Astrocyte of the cerebellum (primary cell): ENCODE results near the gene ADAMTS17.

Experiments
- DNase-seq: peaks from one replicate; pipeline ENCODE4 v3.0.0-alpha.2; 2011; ENCODE audit warnings: low read depth
- H3K4me3 ChIP-seq: 2 replicates; pipeline ENCODE4 v1.5.1; 2011; ENCODE audit warnings: mild to moderate bottlenecking, low read depth, low read length, moderate library complexity
- CTCF ChIP-seq: IDR thresholded peaks from 2 replicates; pipeline ENCODE4 v1.5.1; 2012; ENCODE audit warnings: low read length, low read depth, moderate library complexity, mild to moderate bottlenecking; ENCODE audit errors: missing control alignments
- in situ Hi-C: cut with HindIII; loops from 2 replicates; pipeline ENCODE4 v1.10.0; 2017; ENCODE audit warnings: low sequenced_read_pairs

Gene ADAMTS17

GRCh38 chr15:100150906-100151305, 190.9 kb downstream of the ADAMTS17 start:
- in situ Hi-C loops, result no loop called here
- TF ChIP-seq CTCF, result no peak
- DNase-seq, result no peak
- H3K4me3 ChIP-seq, result no peak overlapping the region

GRCh38 chr15:100147828-100148227, 193.9 kb downstream of the ADAMTS17 start:
- in situ Hi-C loops, result no loop called here
- TF ChIP-seq CTCF, result no peak
- H3K4me3 ChIP-seq, result no peak overlapping the region
- no peak for DNase-seq

- TF ChIP-seq CTCF, result no peak
- DNase-seq, result no peak
- H3K4me3 ChIP-seq, result no peak overlapping the region
- in situ Hi-C loops, result no loop called here
These were observed 198.4 kb downstream of the ADAMTS17 start for GRCh38 chr15:100143378-100143777.

- peak; percentile 11 for DNase-seq
- no peak overlapping the region for H3K4me3 ChIP-seq
- in situ Hi-C loops, result no loop called here
- TF ChIP-seq CTCF, result no peak
These were observed 200.3 kb downstream of the ADAMTS17 start for GRCh38 chr15:100141311-100142001.

- in situ Hi-C loops, result no loop called here
- no peak for DNase-seq
- no peak for TF ChIP-seq CTCF
- H3K4me3 ChIP-seq, result no peak overlapping the region
These were observed 201.1 kb downstream of the ADAMTS17 start for GRCh38 chr15:100140527-100141308.

GRCh38 chr15:100134586-100134985, 207.2 kb downstream of the ADAMTS17 start:
- in situ Hi-C loops, result no loop called here
- no peak for TF ChIP-seq CTCF
- H3K4me3 ChIP-seq, result no peak overlapping the region
- no peak for DNase-seq
